HL-60/S4 treated with phorbol 12-myristate 13-acetate at 8.2 ng/mL for 4 days and 3 days (cell line): ENCODE results near the gene IL1RAPL2.

Experiments used
- in situ Hi-C: fragments of 300-500 bp; cut with MboI; formaldehyde crosslinking; loops from 2 replicates; pipeline ENCODE4 v1.15.0; 2022; ENCODE audit warnings: low sequenced_read_pairs

IL1RAPL2 gene

DNA sequence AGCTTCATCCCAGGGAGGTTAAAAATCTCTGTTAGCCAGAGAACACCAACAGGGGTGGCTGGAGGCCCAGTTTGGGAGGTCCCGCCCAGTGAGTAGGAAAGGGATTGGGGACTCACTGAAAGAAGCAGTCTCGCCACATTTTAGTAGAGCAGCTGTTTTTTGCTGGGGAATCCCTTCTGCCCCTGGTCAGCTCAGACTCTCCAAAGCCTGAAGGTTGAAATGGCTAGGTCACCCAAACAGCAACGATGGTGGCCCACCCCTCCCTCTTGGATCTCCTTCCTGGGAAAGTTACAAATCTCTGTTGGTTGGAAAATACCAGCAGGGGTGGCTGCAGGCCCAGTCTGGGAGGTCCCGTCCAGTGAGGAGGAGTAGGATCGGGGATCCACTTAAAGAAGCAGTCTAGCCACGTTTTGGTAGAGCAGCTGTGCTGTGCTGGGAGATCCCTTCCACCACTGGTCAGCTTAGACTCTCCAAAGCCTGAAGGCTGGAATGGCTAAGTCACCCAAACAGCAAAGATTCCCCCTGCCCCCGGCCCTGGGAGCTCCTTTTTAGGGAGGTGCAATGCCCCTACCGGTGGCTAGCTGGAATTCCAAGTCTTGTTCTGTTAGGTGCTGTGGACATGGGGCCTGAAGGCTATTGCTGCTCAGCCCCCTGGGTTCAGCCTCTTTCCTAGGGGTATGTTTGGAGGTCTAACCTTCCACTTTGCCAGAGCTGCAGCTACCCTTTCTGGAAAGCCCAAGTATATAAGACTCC, 694.5 kb downstream of the IL1RAPL2 start:
- in situ Hi-C loops, result no loop called here

DNA sequence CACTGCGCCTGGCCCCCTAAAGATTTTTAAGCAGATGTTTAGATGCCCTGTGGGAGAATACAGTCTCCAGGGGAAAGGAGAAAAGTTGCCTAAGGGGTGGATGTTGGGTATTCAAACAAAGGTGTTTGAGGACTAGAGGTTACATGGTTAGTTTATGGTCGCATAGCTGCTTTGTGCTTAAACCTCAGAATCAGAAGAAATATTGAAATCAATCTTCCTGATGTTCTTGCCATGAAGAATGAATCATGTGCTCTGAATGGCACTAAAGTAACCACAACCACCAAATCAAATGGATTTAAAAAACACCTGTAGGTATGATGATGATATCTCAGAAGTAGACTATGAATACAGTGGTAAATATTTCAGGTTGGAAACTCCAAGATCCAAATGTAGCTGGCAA, 697.2 kb downstream of the IL1RAPL2 start:
- in situ Hi-C loops, result no loop called here

DNA sequence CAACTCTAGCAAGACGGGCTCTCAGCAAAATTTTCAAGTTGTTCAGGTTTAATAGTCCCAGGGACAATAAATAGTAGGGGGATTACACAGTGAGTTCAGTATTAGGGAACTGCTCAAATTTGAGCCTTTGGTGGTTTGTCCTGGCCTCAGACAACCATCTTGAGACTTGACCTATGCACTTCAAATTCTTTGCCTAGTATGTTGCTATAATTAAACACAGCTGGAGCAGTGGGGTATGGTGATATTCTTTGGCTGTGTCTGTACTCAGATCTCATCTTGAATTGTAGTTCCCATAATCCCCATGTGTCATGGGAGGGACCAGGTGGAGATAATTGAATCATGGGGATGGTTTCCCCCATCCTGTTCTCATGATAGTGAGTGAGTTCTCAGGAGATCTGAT, 697.8 kb downstream of the IL1RAPL2 start:
- in situ Hi-C loops, result no loop called here

DNA sequence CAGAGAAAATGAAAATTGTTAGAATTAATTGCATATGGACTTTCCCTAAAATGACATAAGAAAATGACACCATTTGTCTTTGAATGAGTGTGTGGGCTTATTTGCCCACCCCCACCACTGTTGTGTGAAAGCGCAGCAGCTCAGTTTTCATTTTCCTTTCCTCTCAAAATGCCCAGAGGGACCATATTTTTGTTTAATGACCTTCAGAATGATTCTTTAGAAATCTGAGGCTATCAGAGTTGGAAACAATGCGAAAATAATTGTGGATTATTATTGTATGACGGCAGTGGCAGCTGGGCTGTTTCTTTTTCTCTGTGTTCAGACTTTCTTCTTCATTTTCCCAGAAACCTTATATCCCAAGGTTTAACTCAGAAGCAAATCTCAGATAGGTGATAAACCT, 699.1 kb downstream of the IL1RAPL2 start:
- in situ Hi-C loops, result no loop called here

DNA sequence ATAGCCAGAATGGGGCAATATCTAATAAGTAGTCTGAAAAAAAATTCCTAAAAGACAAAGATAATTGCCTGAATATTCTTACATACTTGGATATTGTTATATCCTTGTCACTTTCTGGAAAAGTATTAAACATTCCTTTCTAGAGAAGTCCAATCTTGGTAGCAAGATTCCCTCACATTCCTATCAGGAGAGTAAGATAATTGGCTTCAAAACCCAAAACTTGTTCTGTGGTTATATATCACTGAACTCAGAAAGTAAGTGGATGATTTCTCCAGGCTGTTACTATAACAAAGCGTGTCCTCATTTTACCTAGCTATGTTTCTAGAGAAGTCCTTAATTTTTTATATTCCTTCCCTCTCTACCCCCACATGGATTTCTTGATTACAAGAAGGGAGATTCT, 700.5 kb downstream of the IL1RAPL2 start:
- in situ Hi-C loops, result no loop called here

DNA sequence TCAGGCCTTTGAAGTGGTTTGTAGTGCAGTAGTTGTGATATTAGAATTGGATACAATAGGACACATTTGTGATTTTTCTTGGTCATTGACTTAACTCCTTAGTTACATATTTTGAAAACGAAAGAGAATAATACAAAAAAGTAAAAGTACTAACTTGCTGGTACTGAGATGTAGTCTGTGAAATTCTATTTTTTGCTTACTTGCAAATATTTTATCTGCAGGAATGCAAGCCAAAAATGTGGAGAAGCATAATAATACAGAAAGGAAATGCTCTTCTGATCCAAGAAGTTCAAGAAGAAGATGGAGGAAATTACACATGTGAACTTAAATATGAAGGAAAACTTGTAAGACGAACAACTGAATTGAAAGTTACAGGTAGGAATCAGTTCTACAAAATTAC, 701.2 kb downstream of the IL1RAPL2 start:
- in situ Hi-C loops, result no loop called here

DNA sequence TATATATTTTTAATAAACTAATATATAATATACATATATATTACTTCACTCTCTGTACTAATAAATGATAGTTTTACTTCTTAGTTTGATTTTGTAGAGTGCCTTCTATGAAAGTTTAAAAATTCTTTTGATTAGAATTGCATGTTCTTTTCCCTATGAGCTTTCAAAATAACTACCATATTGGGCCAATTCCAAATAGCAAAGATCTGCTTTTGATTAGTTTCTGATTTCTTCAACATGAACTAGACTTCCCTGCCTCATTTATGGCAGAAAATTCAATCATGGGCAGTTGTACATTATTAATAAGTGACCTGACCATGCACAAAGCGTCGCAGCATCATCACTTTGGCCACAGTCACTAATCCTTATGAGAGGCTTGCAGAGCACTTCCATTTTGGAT, 703.4 kb downstream of the IL1RAPL2 start:
- in situ Hi-C loops, result no loop called here

DNA sequence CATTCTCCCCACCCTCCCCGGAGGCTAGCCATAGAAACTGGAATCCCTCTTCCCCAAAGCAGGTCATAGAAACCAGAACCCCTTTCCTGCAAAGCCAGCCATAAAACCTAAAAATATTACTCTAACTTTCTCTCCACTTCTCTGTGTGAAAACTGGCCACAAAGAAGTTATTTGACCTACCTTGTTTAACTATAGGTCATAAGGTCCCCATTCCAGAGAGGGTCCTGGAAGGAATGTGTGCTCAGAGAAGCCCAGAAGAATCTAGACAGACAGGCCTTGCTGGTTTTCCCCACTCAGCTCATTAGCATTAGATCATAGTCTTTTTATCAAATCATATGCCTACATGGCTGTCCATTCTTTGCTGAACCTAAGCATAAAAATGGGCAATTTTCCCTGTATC, 707.3 kb downstream of the IL1RAPL2 start:
- in situ Hi-C loops, result no loop called here

DNA sequence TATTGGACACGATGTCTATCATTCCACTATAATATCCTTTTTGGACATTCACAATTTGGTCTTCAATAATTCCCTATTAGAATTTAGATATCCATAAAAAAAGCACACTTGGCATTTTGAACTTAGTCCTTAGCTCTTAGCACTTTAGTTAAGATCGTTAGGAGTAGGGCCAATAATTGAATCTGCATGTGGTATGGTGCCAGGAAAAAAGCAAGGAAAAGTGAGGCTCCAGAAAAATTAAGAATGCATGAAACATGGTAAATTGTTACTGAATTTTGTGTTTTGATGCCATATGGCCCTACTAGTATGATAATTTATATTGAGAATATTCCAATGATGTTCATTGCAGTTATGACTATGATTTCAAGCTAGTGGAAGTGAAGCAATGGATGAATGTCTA, 708.1 kb downstream of the IL1RAPL2 start:
- in situ Hi-C loops, result no loop called here

DNA sequence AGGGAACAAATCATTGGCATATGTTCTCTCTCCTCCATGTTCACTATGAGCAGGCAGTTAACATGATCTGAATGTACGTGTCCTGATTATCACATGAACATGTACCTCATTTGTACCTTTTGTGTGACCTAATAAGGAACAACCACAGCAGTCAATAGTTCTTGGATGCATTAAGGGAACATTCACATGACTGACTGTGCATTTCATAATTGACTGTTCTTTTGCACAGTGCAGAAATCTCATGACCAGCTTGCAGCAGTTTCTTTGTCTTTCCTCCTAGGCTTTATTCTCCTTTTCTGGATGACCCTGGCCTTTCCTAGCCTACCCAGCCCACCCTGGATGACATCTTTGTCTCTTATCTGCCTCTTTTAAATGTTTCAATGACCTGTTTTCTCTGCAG, 711.1 kb downstream of the IL1RAPL2 start:
- in situ Hi-C loops, result no loop called here

DNA sequence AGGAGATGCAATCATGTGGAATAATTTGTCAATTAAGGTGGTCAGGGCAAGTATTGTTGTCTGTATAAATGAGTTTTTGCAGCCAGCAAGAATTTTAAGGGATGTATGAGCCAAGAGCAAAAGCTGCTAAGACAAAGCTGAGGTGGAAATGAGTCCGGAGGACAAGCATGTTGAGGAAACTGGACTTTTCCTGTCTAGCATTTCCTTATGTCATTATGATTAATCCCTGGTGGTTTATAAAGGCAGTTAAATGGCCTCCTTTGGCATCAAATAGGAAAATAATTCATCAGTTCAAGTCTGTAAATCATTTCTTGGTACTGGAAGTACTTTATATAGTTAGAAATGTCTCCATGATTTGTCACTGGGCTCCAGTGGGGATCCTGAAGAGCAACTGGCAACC, 716.1 kb downstream of the IL1RAPL2 start:
- in situ Hi-C loops, result no loop called here

DNA sequence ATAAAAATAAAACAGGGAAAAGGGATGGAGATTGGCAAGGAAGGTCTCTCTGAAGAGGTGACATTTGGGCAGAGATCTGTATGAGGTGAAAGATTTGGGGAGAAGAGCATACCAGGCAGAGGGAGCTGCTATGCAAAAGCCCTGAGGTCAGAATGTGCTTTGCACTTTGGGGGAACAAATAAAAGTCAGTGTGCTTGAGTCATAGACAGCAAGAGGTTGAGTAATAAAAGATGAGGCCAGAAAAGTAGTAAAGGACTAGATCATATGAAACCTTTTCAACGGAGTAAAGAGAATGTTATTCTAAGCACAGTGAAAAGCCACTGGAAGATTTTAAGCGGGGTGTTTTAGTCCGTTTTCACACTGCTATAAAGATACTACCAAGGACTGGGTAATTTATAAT, 731.0 kb downstream of the IL1RAPL2 start:
- in situ Hi-C loops, result no loop called here

DNA sequence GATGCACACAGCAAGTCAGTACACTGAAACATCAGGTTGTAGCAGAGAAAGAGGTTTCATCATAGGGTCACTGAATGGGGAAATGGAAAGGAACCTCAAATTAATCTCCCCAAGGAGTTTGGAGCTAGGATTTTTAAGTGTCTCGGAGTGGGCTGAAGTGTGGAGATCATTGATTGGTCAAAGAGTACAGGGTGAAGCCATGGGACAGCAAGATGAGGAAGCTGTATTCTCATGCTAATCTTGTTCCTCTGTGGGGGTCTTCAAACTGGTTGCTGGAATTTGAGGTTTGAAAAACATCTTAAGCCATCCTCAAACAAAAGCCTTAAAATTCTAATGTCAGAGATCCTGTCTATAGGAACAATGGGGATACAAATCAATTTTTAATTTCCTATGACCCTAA, 733.3 kb downstream of the IL1RAPL2 start:
- in situ Hi-C loops, result no loop called here

DNA sequence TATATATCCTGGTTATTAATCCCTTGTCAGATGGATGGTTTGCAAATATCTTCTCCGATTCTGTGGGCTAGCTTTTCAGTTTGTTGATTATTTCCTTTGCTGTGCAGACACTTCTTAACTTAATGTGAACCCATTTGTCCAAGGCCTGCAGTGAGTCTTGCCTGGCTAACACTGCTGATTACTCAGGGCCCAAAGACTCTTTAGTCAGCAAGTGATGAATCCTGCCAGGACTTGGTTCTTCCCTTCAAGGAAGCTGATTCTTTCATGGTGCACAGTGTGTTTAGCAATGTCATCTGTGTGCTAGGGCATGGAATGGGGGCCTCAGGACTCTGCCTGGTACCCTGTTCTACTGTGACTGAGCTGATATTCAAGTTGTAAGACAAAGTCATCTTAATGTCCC, 736.2 kb downstream of the IL1RAPL2 start:
- in situ Hi-C loops, result no loop called here

DNA sequence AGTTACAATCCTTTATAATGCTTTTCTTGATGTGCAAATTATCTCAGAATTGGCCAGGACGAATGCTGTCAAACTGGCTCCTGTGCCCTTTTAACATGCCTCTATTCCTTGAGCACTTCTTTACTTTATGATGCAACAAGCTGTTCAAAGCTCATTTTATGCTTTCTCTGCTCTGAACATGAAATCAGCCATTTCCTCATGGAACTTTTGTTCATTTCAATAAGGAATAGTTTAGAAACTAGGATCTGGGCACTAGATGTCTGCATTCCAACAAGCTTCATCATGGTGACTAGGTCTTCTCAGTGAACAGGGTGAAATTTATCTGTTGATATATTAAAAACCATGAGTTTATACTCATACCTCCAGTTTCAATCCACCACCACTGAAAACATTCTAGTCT, 741.8 kb downstream of the IL1RAPL2 start:
- in situ Hi-C loops, result no loop called here

DNA sequence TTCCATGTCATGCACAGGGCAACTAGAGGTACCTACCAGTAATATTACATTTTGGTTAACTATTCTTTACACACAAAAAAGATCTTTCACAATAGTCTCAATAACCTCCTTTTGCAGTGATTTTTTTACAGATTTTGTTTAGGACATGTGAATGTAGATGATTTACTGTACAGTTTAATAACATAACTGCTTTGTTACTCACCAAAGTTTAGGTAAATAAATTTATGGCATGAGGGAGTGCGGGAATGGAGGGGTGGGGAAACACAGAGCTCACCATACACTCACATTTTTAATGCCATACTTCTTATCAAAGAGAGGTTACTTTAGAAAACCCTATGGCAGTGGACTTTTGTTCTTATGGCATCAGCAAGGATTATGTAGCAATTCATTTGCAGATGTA, 747.6 kb downstream of the IL1RAPL2 start:
- in situ Hi-C loops, result no loop called here

DNA sequence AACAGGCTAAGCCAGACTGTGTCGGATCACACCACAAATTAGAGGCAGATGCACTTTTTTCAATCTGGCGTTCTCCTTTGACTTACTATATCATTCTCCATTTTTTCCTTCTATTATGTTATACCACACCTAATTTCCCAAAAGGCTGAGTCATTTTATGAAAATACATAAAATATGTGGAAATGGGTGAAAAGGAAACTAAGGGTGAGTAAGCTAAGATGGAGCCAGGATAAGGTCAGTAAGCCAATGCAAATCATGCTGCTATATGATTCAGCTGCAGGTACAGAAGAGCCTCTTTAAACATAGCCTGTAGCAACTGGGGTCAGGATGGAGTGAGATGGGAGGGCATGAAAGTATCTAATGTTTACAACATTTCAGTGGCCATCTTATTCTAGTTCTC, 748.5 kb downstream of the IL1RAPL2 start:
- in situ Hi-C loops, result no loop called here

DNA sequence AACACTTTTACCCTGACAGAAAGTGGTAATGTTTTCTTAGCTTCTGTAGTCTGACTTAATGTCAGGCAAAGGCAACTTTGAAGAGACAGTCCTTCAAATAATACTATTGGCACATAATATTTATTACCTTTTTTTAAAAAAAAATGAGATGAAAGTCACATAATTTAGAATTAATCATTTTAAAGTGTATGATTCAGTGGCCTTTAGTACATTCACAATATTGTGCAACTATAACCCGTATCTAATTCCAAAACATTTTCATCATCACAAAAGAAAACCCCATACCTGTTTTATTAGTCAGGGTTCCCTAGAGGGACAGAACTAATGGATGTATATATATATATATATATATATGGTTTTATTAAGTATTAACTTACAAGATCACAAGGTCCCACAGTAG, 749.2 kb downstream of the IL1RAPL2 start:
- in situ Hi-C loops, result no loop called here

DNA sequence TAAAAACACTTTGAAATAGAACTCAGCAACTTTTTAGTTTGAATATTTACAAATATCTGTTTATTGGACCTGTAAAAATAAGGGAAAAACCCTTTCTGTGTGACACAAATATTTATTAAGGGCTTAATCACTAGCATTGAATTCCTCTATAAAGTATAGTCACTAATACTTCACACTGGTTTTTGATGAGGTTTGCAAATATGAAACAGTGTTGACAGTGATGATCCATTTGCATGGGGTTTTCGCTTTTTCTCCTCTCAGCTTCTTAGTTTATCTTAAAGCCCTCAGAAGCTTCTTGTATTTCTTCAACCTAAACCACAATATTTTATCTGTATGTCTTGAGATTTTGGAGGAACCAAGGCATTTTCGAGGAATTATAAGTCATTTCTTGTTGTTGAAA, 751.1 kb downstream of the IL1RAPL2 start:
- in situ Hi-C loops, result no loop called here

DNA sequence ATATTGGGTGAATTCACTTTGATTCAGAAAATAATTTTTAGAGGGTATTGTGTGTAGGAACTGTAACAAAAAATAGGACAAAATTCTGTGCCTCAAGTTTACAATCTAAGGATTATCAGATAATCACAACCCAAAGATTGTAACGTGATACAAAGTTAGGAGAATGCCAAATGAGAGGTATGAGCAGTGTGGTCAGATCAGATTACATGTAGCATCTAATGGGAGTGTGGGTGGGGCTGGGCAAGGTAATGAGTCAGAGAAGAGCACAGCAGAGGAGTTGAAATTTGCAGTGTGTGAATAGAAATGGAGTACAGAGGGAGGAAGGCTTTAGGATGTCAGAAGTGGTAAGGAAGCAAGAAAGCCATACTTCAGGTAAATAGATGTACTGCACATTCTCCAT, 757.9 kb downstream of the IL1RAPL2 start:
- in situ Hi-C loops, result no loop called here

DNA sequence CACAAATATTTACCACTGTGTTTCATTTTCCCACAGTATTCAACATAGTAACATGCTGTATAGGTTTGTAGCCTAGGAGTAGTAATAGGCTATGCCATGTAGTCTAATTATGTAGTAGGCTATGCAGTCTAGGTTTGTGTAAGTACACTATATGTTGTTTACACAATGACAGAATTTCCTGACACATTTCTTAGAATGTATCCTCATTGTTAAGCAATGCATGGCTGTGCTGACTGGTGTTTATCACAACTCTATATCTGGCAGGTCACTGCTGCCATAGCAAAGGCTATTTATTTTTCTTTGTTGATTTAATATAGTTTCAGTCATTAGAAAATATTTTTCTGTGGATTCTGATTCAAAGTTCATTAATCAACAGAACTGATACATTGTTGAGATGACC, 762.8 kb downstream of the IL1RAPL2 start:
- in situ Hi-C loops, result no loop called here

DNA sequence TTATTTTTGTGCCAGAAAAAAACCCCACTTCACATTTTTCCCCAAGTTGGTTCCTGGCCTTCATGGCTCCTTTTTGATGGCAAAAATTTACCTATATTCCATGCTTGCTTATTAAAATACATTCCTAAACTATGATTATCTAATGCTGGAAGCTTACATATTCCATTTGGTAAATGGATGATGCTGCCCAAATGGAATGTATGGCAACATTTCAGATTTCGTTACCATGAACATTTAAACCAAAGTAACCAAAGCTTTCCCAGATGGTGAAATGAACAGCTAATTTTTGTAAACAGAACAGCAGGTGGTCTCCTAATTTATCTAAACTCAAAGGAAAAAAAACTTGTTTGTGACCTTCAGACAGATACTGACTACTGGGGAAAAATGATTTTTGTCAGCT, 765.2 kb downstream of the IL1RAPL2 start:
- in situ Hi-C loops, result no loop called here

DNA sequence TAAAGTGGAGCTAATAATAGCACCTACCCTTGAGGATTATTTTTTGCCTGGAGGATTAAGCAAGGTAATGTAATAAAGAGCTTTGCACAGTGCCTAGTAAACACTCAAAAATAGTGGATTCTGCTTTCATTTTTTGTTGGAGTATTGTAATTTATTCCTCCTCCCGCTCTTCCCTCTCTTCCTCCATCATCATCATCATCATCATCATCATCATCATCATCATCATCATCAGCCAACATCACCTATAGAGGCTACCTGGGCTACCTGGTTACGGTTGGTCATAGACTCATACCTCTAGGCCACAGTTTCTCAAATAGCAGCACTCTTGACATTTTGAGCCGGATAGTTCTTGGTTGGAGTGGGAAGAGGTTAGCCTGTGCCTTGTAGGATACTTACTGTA, 781.4 kb downstream of the IL1RAPL2 start:
- in situ Hi-C loops, result no loop called here
